ENCODE measurements around the gene CLIC1.

- TF ChIP-seq POLR2AphosphoS5 (IDR thresholded peaks at IDR 0.05) (no peak), CTCF (IDR thresholded peaks at IDR 0.05) (no peak)
These were observed 25.7 kb downstream of the CLIC1 start for GRCh38 chr6:31710523-31711219.
